HG03442 (cell line): ENCODE measurements around the gene VSNL1.

Experiments
- ATAC-seq: cut with Tn5 transposase; IDR thresholded peaks from one replicate; pipeline ENCODE4 v1.9.1; 2021; ENCODE audit warnings: mild to moderate bottlenecking, moderate library complexity; ENCODE audit not compliant: unreplicated experiment

Gene VSNL1

DNA sequence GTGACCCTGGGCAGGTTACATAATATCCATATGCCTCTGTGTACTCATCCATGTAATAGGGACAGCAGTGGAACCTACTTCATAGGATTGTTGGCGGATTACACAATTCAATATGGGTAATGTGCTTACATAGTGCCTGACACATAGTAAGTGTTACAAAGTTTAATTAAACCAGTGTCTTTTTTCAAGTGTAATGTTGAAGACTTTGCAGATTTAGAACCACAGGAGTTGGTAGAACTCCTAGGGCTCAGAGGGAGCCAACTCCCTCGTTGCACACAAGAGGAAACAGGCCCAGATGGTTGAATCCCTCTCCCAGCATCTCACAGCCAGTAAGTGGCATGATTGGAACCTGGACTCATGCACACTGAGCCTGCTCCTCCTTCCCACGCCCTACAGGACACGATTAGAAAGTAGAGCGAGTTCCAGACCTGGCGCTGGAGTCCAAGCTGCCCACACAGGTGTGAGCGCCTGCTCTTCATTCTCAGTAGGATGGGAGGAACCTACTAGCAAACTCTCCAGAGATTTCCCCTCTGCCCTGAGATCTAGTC is 97.8 kb downstream of the VSNL1 start:
- ATAC-seq: no peak

GRCh38 chr2:17640406-17640805 is 99.9 kb downstream of the VSNL1 start:
- no peak for ATAC-seq

DNA sequence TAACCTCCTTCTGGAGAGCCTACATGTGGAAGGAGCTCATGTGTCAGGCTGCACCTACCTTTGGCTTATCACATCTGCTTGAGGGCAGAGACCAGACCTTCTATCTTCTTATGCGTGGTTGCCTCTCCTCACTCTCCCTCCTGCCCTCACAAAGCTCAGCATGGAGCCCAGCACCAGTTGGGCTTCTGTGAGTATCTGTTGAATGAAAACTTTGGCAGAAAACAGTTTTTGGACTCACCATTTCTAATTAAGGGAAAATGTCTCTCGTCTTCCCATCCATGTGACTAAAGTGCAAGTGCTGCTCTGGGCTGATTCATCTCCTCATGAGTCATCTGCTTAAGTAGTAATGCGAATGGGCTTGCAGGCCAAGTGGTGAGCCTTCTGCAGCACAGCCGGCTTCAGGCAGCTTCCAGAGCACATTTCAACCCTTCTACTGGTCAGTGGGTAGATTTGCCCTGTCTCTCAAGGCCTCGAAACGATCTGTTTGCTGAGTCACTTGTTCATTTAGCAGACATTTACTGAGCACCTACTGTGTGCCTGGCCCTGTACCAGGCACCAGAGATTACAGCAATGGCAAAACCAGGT is 102.6 kb downstream of the VSNL1 start:
- peak; percentile 48 for ATAC-seq

DNA sequence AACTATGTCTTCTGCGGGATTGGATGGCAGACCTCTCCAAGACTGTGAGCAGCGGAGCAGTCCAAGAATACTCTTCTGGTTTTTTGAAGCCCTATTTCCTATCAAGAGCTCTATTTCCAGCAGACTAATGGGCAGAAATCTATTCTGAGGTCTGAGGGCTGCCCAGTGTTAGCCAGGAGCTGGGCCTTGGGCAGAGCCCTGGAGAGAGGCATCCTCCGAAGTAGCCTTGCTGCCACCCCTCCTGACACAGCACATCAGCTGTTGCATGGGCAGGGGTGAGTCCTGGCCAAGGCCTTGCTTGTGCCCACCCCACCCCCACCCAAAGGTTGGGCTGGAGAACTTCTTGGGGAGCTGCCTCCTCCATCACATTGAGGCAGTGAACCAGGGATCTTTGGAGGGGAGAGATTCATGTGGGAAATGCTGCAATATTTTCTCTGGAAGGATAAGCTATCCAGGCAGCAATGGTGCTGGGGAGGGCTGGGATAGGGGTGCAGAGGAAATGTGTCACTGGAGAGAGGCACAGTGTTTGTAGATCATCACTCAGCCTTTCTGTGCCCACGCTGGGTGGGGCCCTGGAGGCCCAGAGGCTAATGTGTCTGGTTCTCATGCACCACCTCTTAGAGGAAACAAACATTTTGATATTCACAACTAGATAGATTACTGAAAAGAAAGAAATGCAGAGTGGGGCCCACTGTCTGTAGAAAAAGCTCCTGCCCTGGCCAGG is 104.7 kb downstream of the VSNL1 start:
- ATAC-seq: no peak

DNA sequence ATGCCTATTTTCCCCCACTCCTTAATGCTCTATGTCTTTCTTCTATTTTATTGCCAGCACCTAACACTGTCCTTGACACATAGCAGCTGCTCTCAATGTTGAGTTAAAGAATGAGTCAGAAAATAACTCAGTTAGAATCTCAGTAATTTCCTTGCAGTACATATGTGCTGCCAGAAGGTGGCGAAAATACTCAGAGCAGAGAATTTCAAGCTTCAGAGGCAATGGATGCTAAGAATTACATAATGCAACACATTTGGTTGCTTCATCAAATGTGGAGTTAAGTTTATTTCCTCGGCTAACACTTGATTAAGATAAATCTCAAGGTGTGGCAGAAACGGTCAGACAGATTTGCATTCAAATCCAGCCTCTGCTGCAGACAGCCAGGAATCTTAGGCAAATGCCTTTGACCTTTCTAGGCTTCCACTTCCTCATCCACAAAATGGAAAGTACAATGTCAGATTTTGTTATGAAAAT is 105.6 kb downstream of the VSNL1 start:
- ATAC-seq: peak; percentile 88

- ATAC-seq: no peak
These were observed 106.6 kb downstream of the VSNL1 start for GRCh38 chr2:17646838-17647701.

GRCh38 chr2:17648581-17648980 is 108.1 kb downstream of the VSNL1 start:
- ATAC-seq: no peak

DNA sequence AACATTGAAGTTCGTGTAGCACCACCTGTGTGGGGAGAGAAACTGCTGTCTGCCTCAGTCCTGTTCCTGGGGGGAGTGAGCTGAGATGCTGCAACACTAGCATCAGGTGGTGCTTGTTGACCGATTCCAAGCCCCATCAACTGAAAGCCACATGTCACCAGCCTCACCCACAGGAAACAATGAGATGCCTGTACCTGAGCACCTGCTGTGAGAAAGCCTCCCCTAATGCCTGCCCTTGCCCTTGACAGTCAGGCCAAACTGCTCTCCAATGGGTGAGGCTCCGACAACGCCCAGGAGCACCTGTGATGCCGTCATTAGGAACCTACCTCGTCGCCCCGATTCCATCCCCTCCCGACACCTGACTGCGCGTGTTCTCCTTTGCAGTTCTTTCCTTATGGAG is 108.5 kb downstream of the VSNL1 start:
- ATAC-seq: no peak

DNA sequence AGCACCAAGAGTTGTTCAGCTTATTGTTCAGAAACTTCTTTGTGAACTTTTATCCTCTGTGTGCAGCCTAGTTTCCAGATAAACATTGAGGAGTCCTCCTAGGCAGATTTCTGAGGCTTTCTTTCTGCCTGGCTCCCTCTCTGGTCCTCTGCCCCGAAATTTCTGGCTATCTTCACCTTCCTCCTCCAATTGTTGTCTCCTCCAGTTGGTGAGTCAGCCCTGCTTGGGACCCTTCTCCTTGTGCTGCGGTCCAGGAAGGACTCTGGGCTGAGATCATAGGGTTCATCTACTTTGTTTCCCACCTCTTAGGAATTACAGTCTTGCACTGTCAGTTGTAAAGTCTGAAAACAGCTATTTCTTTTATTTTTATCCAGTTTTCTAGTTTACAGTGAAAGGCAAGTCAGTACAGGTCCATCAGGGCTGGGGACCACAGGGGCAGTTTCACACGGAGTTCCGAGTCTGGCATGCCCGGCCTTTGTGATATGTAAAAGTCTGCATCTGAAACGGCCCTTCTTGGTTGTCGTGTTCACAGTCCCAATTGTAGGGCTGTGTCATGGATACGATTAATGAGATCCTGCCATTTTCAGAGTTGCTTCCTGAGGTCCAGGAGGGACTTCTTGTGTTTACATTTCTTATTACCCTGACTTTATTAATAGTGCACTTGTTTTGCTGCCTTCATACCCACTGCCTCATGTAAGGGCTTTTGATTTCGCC is 112.3 kb downstream of the VSNL1 start:
- ATAC-seq: no peak

DNA sequence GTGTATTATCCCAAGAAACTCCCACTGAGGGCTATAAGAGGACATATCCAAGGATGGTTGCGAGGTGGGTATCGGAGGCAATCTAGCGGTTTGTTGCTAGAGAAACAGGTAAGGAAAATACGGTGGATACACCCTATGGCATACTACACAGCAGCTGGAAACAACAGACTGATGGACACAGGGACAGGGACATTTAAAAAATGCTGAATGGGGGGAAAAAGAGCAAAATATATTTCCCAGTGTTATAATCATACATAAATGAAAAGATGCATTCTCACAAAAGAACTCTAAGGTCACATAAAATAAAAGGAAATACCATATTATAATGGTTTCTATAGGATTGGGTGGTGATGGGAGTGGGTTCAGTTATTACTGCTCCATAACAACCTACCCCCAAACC is 117.3 kb downstream of the VSNL1 start:
- ATAC-seq: no peak

DNA sequence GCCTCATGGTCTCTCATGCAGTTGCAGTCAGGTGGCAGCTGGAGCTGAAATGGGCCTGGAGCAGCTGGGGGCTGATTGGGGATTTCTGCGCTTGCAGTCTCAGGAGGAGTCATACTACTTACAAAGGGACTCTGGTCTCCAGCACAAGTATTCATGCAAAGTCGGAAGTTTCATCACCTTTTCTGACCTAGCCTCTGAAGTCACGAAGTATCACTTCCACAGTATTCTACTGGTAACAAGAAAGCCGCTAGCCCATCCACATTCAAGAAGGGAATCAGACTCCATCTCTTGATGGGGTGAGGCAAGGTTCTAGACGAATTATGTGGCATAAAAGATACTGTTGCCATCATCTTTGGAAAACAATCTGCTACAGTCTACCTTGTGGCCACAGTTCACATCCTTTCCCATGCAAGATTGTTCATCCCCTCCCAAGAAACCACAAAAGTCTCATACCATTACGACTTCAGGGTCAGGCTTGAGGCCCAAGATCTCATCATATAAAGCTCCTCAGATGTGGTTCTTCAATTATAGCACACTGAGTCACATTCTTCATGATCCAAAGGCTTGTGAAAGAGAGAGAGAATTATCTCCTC is 117.9 kb downstream of the VSNL1 start:
- peak; percentile 82 for ATAC-seq

DNA sequence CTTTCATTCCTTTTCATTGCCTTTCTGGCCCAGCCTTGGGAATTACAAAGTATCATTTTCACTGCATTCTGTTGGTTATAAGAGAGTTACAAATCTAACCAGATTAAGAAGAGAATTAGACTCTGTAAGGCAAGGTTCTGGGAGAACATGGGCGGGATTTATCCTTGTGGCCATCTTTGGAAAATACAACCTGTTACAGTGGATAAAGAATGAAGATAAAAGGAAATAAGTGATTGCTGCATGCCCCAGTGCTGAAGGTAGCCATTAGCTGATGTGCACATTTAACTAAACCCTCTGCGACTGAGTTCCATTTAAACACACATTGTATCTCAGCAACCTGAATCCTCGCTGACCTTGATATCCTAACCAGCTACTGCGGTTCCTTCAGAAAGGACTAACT is 119.7 kb downstream of the VSNL1 start:
- no peak for ATAC-seq

DNA sequence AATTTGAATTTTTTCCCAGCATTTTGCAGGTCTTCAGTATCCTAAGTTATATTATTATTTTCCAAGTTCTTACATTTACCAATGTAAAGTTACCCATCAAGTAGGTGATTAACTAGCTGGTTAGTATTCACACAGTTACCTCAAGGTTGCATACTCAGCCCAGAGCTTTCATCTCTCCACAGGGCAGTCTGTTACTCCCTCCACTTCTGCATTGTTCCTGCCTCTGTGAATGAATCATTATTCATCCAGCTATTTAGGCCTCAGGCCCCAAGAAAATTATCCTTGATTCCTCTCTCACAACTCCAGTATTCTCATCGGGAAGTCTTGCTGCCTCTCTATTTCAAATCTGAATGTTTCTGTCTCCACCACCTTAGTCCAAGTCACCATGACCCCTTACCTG is 121.0 kb downstream of the VSNL1 start:
- no peak for ATAC-seq

GRCh38 chr2:17662723-17663122 is 122.2 kb downstream of the VSNL1 start:
- no peak for ATAC-seq

DNA sequence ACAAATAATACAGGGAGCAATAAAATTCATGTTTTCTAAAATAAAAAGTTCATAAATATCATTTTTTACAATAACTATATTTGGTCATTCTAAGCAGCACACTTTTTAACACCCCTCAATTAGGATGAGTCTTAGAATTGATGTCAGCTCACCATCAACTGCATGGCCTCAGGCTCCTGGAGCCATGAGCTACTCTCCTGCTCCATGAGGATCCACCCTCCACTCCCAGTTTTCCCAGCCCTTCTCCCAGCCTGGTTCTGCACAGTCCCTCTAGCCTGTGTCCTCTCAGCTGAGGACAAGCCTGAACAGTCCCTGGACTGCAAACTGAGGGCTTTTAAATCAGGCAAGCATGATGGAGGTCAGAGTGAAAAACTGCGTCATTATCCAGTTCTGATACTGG is 124.0 kb downstream of the VSNL1 start:
- ATAC-seq: no peak

- ATAC-seq: no peak
These were observed 127.4 kb downstream of the VSNL1 start for GRCh38 chr2:17667898-17668297.

GRCh38 chr2:17672583-17673317 is 132.3 kb downstream of the VSNL1 start:
- peak; percentile 42 for ATAC-seq

DNA sequence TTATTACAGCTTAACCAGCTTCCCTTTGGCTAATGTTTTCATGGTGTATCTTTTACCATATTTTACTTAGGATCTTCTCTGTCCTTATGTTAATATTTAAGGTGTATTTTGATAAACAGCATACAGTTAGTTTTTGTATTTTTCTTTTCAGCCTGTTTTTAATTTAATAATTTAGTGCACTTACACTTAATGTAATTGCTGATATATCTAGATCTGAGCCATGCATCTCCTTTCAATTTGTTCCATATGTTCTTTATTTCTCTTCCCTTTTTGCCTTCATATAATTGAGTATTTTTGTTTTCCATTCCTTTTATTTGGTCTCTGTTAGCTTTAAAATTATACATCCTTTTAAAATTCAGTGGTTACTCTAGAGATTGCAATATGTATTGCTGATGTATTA is 134.3 kb downstream of the VSNL1 start:
- no peak for ATAC-seq

DNA sequence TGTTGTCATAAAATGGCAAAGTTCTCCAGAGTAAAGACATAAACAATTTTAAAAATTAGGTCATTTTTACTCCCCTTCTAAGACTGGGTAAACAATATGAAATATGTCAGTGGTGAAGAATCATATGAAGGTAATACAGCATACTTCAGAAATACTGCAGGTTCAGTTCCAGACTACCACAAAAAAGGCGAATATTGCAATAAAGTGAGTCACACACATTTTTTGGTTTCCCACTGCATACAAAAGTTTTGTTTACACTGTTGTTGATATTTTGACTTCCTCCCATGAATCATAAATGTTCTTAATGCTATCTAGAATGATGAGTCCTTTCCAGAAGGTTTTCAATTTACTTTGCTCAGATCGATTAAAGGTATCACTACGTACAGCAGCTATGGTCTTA is 139.6 kb downstream of the VSNL1 start:
- ATAC-seq: no peak
